Measurements from ENCODE around the gene EIF2AK3.

EIF2AK3 gene

GRCh38 chr2:88599527-88599926 is 27.7 kb downstream of the EIF2AK3 start:
- peak overlapping the region; percentile 99 for H3K27ac Mint-ChIP-seq
- peaks cover 2% of the 10 kb centered on the region for H3K9me3 Mint-ChIP-seq
- peak overlapping the region; percentile 73 for H3K4me3 Mint-ChIP-seq
- peak in 1 of 2 donors; percentile 19 for DNase-seq (ENCODE audit: low spot score in 2 of 2)
- ATAC-seq (ENCODE audit: low read depth): peak; percentile 41
- H3K36me3 Mint-ChIP-seq: peaks cover 25% of the 10 kb centered on the region
- H3K27me3 Mint-ChIP-seq: no peaks in the 10 kb centered on the region
- H3K4me1 Mint-ChIP-seq: peaks cover 52% of the 10 kb centered on the region

GRCh38 chr2:88597168-88597567 is 30.1 kb downstream of the EIF2AK3 start:
- no peaks in the 10 kb centered on the region for H3K27me3 Mint-ChIP-seq
- H3K27ac Mint-ChIP-seq: peak overlapping the region; percentile 91
- H3K4me3 Mint-ChIP-seq: no peak overlapping the region
- peaks cover 33% of the 10 kb centered on the region for H3K4me1 Mint-ChIP-seq
- DNase-seq (ENCODE audit: low spot score in 2 of 2) (no peak), ATAC-seq (ENCODE audit: low read depth) (no peak)
- H3K36me3 Mint-ChIP-seq: peaks cover 16% of the 10 kb centered on the region
- H3K9me3 Mint-ChIP-seq: no peaks in the 10 kb centered on the region

GRCh38 chr2:88596141-88596830 is 31.0 kb downstream of the EIF2AK3 start:
- Mint-ChIP-seq H3K4me3 (no peak overlapping the region), H3K36me3 (peaks cover 15% of the 10 kb centered on the region), H3K27me3 (no peaks in the 10 kb centered on the region), H3K9me3 (no peaks in the 10 kb centered on the region), H3K27ac (peak overlapping the region; percentile 91), H3K4me1 (peaks cover 33% of the 10 kb centered on the region)
- DNase-seq (ENCODE audit: low spot score in 2 of 2) (no peak), ATAC-seq (ENCODE audit: low read depth) (no peak)

GRCh38 chr2:88591698-88592097 is 35.6 kb downstream of the EIF2AK3 start:
- Mint-ChIP-seq H3K4me1 (peaks cover 9% of the 10 kb centered on the region), H3K4me3 (no peak overlapping the region), H3K27ac (no peak overlapping the region), H3K36me3 (peaks cover 25% of the 10 kb centered on the region), H3K9me3 (no peaks in the 10 kb centered on the region), H3K27me3 (no peaks in the 10 kb centered on the region)
- ATAC-seq (ENCODE audit: low read depth) (no peak), DNase-seq (ENCODE audit: low spot score in 2 of 2) (no peak)

GRCh38 chr2:88590998-88591613 is 36.2 kb downstream of the EIF2AK3 start:
- H3K27ac Mint-ChIP-seq: peak overlapping the region; percentile 82
- DNase-seq (ENCODE audit: low spot score in 2 of 2) (peak; percentile 60 to 72), ATAC-seq (ENCODE audit: low read depth) (peak; percentile 94)
- peaks cover 3% of the 10 kb centered on the region for H3K4me1 Mint-ChIP-seq
- no peaks in the 10 kb centered on the region for H3K9me3 Mint-ChIP-seq
- peaks cover 20% of the 10 kb centered on the region for H3K36me3 Mint-ChIP-seq
- H3K27me3 Mint-ChIP-seq: no peaks in the 10 kb centered on the region
- H3K4me3 Mint-ChIP-seq: no peak overlapping the region

GRCh38 chr2:88585969-88586368 is 41.3 kb downstream of the EIF2AK3 start:
- Mint-ChIP-seq H3K27me3 (no peaks in the 10 kb centered on the region), H3K4me3 (no peak overlapping the region), H3K36me3 (peaks cover 35% of the 10 kb centered on the region), H3K27ac (no peak overlapping the region), H3K4me1 (peaks cover 10% of the 10 kb centered on the region), H3K9me3 (no peaks in the 10 kb centered on the region)
- DNase-seq (ENCODE audit: low spot score in 2 of 2): no peak
- ATAC-seq (ENCODE audit: low read depth): no peak

- ATAC-seq (ENCODE audit: low read depth) (no peak), DNase-seq (ENCODE audit: low spot score in 2 of 2) (no peak)
- Mint-ChIP-seq H3K9me3 (no peaks in the 10 kb centered on the region), H3K4me1 (peaks cover 10% of the 10 kb centered on the region), H3K4me3 (no peak overlapping the region), H3K27ac (peak overlapping the region; percentile 48), H3K27me3 (no peaks in the 10 kb centered on the region), H3K36me3 (peaks cover 38% of the 10 kb centered on the region)
These were observed 45.2 kb downstream of the EIF2AK3 start for GRCh38 chr2:88582030-88582429.

GRCh38 chr2:88580088-88580487 is 47.2 kb downstream of the EIF2AK3 start:
- Mint-ChIP-seq H3K4me3 (no peak overlapping the region), H3K36me3 (peaks cover 38% of the 10 kb centered on the region), H3K4me1 (peaks cover 8% of the 10 kb centered on the region), H3K9me3 (no peaks in the 10 kb centered on the region), H3K27me3 (no peaks in the 10 kb centered on the region), H3K27ac (peak overlapping the region; percentile 60)
- DNase-seq (ENCODE audit: low spot score in 2 of 2): no peak
- no peak for ATAC-seq (ENCODE audit: low read depth)

- Mint-ChIP-seq H3K36me3 (peaks cover 41% of the 10 kb centered on the region), H3K27me3 (no peaks in the 10 kb centered on the region), H3K4me3 (no peak overlapping the region), H3K9me3 (no peaks in the 10 kb centered on the region), H3K27ac (no peak overlapping the region), H3K4me1 (peaks cover 7% of the 10 kb centered on the region)
- DNase-seq (ENCODE audit: low spot score in 2 of 2) (no peak), ATAC-seq (ENCODE audit: low read depth) (no peak)
These were observed 51.6 kb downstream of the EIF2AK3 start for GRCh38 chr2:88575630-88576029.

GRCh38 chr2:88575051-88575450 is 52.2 kb downstream of the EIF2AK3 start:
- DNase-seq (ENCODE audit: low spot score in 2 of 2) (no peak), ATAC-seq (ENCODE audit: low read depth) (no peak)
- Mint-ChIP-seq H3K9me3 (no peaks in the 10 kb centered on the region), H3K4me3 (no peak overlapping the region), H3K27ac (peak overlapping the region; percentile 82), H3K27me3 (no peaks in the 10 kb centered on the region), H3K36me3 (peaks cover 40% of the 10 kb centered on the region), H3K4me1 (peaks cover 7% of the 10 kb centered on the region)

GRCh38 chr2:88574445-88574844 is 52.8 kb downstream of the EIF2AK3 start:
- Mint-ChIP-seq H3K27me3 (no peaks in the 10 kb centered on the region), H3K4me3 (no peak overlapping the region), H3K36me3 (peaks cover 37% of the 10 kb centered on the region), H3K4me1 (peaks cover 7% of the 10 kb centered on the region), H3K27ac (peak overlapping the region; percentile 82), H3K9me3 (no peaks in the 10 kb centered on the region)
- DNase-seq (ENCODE audit: low spot score in 2 of 2) (no peak), ATAC-seq (ENCODE audit: low read depth) (no peak)

GRCh38 chr2:88568179-88568578 is 59.1 kb downstream of the EIF2AK3 start:
- Mint-ChIP-seq H3K27me3 (no peaks in the 10 kb centered on the region), H3K4me1 (no peaks in the 10 kb centered on the region), H3K36me3 (peaks cover 28% of the 10 kb centered on the region), H3K27ac (no peak overlapping the region), H3K9me3 (no peaks in the 10 kb centered on the region), H3K4me3 (no peak overlapping the region)
- DNase-seq (ENCODE audit: low spot score in 2 of 2): no peak
- ATAC-seq (ENCODE audit: low read depth): no peak

GRCh38 chr2:88564402-88564801 is 62.9 kb downstream of the EIF2AK3 start:
- Mint-ChIP-seq H3K36me3 (peaks cover 26% of the 10 kb centered on the region), H3K27me3 (no peaks in the 10 kb centered on the region), H3K27ac (no peak overlapping the region), H3K4me1 (peaks cover 9% of the 10 kb centered on the region), H3K9me3 (no peaks in the 10 kb centered on the region), H3K4me3 (no peak overlapping the region)
- ATAC-seq (ENCODE audit: low read depth) (no peak), DNase-seq (ENCODE audit: low spot score in 2 of 2) (no peak)

- Mint-ChIP-seq H3K4me1 (peaks cover 9% of the 10 kb centered on the region), H3K9me3 (no peaks in the 10 kb centered on the region), H3K27me3 (no peaks in the 10 kb centered on the region), H3K4me3 (no peak overlapping the region), H3K36me3 (peaks cover 24% of the 10 kb centered on the region), H3K27ac (no peak overlapping the region)
- DNase-seq (ENCODE audit: low spot score in 2 of 2) (no peak), ATAC-seq (ENCODE audit: low read depth) (no peak)
These were observed 64.1 kb downstream of the EIF2AK3 start for GRCh38 chr2:88563129-88563528.
